ENCODE measurements around the gene SNHG17. TPM values are rescaled to one million over a fixed set of nuclear protein-coding genes. Genes with fewer than 3 reads are reported as not detected.

The SNHG17 gene
- total and polyA plus RNA-seq, 2 donors from 2014 or later, result 19.7 to 33.2 TPM

GRCh38 chr20:38460040-38460623 is 25.0 kb upstream of the SNHG17 start:
- peak in 3 of 5 donors; percentile 23 to 86 (median 76) for DNase-seq
- no peak for FAIRE-seq
- Histone ChIP-seq H3K4me1 (ENCODE audit: control insufficient read depth in 2 of 3, insufficient read depth in 2 of 3, low read depth in 1 of 3, low read length in 3 of 3) (no peaks in the 10 kb centered on the region), H3K27me3 (ENCODE audit: control insufficient read depth, insufficient read depth, low read length) (no peaks in the 10 kb centered on the region), H3K9me3 (ENCODE audit: control insufficient read depth in 2 of 3, insufficient read depth in 1 of 3, low read length in 3 of 3) (no peaks in the 10 kb centered on the region), H3K27ac (ENCODE audit: low read depth in 2 of 2, low read length in 2 of 2) (no peak overlapping the region), H3K36me3 (ENCODE audit: control insufficient read depth in 2 of 3, insufficient read depth in 3 of 3, low read length in 3 of 3) (no peaks in the 10 kb centered on the region), H3K9ac (ENCODE audit: low read length in 3 of 3) (no peak overlapping the region), H3K4me3 (ENCODE audit: low read length in 3 of 3) (no peak overlapping the region)
- intact Hi-C loops (cut with DNase I), result no loop called here
- TF ChIP-seq, protein P1, sequence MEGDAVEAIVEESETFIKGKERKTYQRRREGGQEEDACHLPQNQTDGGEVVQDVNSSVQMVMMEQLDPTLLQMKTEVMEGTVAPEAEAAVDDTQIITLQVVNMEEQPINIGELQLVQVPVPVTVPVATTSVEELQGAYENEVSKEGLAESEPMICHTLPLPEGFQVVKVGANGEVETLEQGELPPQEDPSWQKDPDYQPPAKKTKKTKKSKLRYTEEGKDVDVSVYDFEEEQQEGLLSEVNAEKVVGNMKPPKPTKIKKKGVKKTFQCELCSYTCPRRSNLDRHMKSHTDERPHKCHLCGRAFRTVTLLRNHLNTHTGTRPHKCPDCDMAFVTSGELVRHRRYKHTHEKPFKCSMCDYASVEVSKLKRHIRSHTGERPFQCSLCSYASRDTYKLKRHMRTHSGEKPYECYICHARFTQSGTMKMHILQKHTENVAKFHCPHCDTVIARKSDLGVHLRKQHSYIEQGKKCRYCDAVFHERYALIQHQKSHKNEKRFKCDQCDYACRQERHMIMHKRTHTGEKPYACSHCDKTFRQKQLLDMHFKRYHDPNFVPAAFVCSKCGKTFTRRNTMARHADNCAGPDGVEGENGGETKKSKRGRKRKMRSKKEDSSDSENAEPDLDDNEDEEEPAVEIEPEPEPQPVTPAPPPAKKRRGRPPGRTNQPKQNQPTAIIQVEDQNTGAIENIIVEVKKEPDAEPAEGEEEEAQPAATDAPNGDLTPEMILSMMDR (IDR thresholded peaks at IDR 0.05; ENCODE audit: borderline replicate concordance, extremely low read depth, insufficient read depth), result no peak

DNA sequence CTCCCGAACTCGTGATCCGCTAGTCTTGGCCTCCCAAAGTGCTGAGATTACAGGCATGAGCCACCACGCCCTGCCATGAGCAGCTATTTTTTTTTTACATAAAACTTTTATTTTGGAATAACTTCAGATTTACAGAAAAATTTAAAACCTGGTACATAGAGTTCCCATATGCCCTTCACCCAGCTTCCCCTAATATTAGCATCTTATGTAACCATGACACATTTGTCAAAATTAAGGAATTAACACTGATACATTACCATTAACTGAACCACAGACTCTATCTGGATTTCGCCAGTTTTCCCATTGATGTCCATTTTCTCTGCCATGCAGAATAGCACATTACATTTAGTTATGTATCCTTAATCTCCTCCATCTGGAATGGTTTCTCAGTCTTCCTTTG is 23.2 kb upstream of the SNHG17 start:
- FAIRE-seq (no peak), DNase-seq (no peak)
- Histone ChIP-seq H3K27me3 (ENCODE audit: control insufficient read depth, insufficient read depth, low read length) (no peaks in the 10 kb centered on the region), H3K9me3 (ENCODE audit: control insufficient read depth in 2 of 3, insufficient read depth in 1 of 3, low read length in 3 of 3) (no peaks in the 10 kb centered on the region), H3K4me3 (ENCODE audit: low read length in 3 of 3) (no peak overlapping the region), H3K27ac (ENCODE audit: low read depth in 2 of 2, low read length in 2 of 2) (no peak overlapping the region), H3K36me3 (ENCODE audit: control insufficient read depth in 2 of 3, insufficient read depth in 3 of 3, low read length in 3 of 3) (no peaks in the 10 kb centered on the region), H3K9ac (ENCODE audit: low read length in 3 of 3) (no peak overlapping the region), H3K4me1 (ENCODE audit: control insufficient read depth in 2 of 3, insufficient read depth in 2 of 3, low read depth in 1 of 3, low read length in 3 of 3) (no peaks in the 10 kb centered on the region)
- TF ChIP-seq, protein P1 (IDR thresholded peaks at IDR 0.05; ENCODE audit: borderline replicate concordance, extremely low read depth, insufficient read depth), result no peak
- intact Hi-C loops (cut with DNase I), result no loop called here

GRCh38 chr20:38454556-38455473 is 19.7 kb upstream of the SNHG17 start:
- H3K4me3 ChIP-seq (ENCODE audit: low read length in 3 of 3), result no peak overlapping the region
- TF ChIP-seq, protein P1 (IDR thresholded peaks at IDR 0.05; ENCODE audit: borderline replicate concordance, extremely low read depth, insufficient read depth), result no peak
- H3K4me1 ChIP-seq (ENCODE audit: control insufficient read depth in 2 of 3, insufficient read depth in 2 of 3, low read depth in 1 of 3, low read length in 3 of 3), result no peaks in the 10 kb centered on the region
- H3K9ac ChIP-seq (ENCODE audit: low read length in 3 of 3), result no peak overlapping the region
- H3K36me3 ChIP-seq (ENCODE audit: control insufficient read depth in 2 of 3, insufficient read depth in 3 of 3, low read length in 3 of 3), result peaks cover 0 to 12% (median 5%) of the 10 kb centered on the region in 3 donors
- FAIRE-seq (no peak), DNase-seq (no peak)
- intact Hi-C loops (cut with DNase I), result no loop called here
- no peaks in the 10 kb centered on the region for H3K9me3 ChIP-seq (ENCODE audit: control insufficient read depth in 2 of 3, insufficient read depth in 1 of 3, low read length in 3 of 3)
- H3K27me3 ChIP-seq (ENCODE audit: control insufficient read depth, insufficient read depth, low read length), result no peaks in the 10 kb centered on the region
- no peak overlapping the region for H3K27ac ChIP-seq (ENCODE audit: low read depth in 2 of 2, low read length in 2 of 2)
